GM12801 (cell line): Measurements from ENCODE around the gene KCNJ4.

Experiments used
- TF ChIP-seq, protein P1 (sequence below): IDR thresholded peaks from one replicate; pipeline ENCODE4 v1.5.1; 2011; ENCODE audit warnings: control low read depth; ENCODE audit not compliant: insufficient read length; ENCODE audit errors: extremely low read depth

The KCNJ4 gene

GRCh38 chr22:38490915-38491314 lies 35.9 kb upstream of the KCNJ4 start:
- TF ChIP-seq, protein P1, sequence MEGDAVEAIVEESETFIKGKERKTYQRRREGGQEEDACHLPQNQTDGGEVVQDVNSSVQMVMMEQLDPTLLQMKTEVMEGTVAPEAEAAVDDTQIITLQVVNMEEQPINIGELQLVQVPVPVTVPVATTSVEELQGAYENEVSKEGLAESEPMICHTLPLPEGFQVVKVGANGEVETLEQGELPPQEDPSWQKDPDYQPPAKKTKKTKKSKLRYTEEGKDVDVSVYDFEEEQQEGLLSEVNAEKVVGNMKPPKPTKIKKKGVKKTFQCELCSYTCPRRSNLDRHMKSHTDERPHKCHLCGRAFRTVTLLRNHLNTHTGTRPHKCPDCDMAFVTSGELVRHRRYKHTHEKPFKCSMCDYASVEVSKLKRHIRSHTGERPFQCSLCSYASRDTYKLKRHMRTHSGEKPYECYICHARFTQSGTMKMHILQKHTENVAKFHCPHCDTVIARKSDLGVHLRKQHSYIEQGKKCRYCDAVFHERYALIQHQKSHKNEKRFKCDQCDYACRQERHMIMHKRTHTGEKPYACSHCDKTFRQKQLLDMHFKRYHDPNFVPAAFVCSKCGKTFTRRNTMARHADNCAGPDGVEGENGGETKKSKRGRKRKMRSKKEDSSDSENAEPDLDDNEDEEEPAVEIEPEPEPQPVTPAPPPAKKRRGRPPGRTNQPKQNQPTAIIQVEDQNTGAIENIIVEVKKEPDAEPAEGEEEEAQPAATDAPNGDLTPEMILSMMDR, result no peak

GRCh38 chr22:38490475-38490874 lies 35.5 kb upstream of the KCNJ4 start:
- TF ChIP-seq, protein P1, result no peak

DNA sequence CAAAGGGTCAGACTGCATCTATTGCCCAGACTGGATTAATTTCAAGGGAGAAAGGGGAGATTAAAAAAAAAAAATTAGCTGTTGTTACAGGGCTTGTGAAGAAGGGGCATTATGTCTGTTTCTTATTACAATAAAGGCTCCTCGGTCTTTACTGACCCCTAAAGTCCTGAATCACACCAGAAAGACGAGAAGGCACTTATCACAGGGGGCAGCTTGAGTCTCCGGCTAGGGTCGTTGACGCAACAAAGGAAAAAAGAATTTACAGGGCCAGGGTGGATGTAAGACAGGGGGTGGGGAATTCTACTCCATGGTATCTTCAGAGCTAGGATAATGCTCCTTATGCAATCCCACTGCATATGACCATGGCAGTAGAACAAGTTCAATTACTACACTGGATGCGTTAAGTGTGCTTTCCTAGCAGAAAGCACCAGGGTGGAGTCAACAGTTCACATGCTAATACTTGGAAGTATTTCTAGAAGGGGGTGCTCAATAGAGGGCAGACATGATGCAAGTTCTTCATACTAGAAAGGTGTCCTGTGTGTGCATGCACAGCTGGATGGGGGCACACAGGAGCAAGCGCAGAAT lies 34.7 kb upstream of the KCNJ4 start:
- TF ChIP-seq, protein P1, result no peak

- TF ChIP-seq, protein P1, result no peak
Measured at GRCh38 chr22:38489142-38489541, 34.1 kb upstream of the KCNJ4 start.

- TF ChIP-seq, protein P1, result no peak
Measured at GRCh38 chr22:38487946-38488345, 32.9 kb upstream of the KCNJ4 start.

- TF ChIP-seq, protein P1, result no peak
Measured at GRCh38 chr22:38485783-38486182, 30.8 kb upstream of the KCNJ4 start.

GRCh38 chr22:38484244-38484643 lies 29.2 kb upstream of the KCNJ4 start:
- TF ChIP-seq, protein P1, result no peak
